Stromal cell of bone marrow (primary cell): ENCODE results near the gene BABAM1.
A peak's percentile ranks its signal among the peaks of the same experiment; 100 is the strongest.

ENCODE experiments used
- DNase-seq: peaks from one replicate; pipeline ENCODE4 v3.0.0-alpha.2; 2012; ENCODE audit warnings: low read depth

Gene BABAM1

DNA sequence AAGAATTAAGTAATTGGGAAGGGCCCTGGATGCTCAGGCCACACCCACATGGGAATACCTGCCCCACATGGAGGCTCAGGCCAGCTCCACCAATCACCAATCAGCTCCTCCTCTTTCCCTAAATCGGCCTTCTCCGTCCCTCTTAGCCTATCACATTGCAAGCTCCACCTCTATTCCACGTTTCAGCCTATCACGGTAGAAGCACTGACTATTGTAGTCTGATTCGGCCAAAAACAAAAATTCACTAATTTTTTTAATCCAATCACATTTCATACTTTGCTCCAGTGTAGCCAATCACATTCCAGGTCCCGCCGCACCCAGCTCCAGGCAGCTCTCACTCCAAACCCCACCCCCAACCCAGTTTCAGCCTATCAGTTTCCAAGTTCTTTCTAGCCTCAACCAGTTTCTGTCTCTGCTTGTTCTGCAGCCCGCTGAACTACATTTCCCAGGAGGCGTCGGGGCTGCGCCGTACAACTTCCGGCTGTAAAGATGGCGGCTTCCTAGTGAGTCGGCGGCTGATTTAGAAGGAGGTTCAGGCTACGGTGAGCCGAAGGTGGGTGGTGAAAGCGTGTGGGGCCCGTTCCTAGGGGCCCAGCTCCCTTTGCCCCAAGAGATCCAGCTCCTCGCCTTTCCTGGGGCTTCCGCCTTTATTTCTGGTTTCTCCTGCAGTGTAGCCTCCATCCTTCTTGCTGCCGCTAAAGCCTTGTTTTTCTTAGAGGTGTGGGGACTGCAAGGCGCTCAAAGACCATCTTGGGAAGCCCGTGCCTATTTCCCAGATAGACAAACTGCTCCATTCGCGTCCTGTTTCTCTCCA is at the start of gene BABAM1:
Gene BABAM1 (plus strand): TSS at position 469 of the 814 bp plus-strand sequence. CDS start 1,364 bp downstream, outside the sequence.
- peak; percentile 99 for DNase-seq

DNA sequence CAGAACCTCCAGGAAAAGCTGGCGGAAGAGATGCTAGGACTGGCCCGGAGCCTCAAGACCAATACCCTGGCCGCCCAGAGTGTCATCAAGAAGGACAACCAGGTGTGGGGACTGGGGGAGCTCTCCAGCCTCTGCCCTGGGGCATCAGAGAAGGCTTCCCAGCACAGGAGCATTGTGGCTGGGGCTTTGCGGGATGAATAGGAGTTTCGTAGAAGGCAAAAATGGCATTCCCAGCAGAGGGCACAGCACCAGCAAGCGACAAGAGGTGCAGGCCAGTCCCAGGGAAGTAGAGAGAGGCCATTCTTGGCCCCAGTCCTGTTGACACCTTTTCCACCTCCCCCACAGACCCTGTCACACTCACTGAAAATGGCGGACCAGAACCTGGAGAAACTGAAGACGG is 48.0 kb upstream of the BABAM1 start:
- DNase-seq, result no peak

DNA sequence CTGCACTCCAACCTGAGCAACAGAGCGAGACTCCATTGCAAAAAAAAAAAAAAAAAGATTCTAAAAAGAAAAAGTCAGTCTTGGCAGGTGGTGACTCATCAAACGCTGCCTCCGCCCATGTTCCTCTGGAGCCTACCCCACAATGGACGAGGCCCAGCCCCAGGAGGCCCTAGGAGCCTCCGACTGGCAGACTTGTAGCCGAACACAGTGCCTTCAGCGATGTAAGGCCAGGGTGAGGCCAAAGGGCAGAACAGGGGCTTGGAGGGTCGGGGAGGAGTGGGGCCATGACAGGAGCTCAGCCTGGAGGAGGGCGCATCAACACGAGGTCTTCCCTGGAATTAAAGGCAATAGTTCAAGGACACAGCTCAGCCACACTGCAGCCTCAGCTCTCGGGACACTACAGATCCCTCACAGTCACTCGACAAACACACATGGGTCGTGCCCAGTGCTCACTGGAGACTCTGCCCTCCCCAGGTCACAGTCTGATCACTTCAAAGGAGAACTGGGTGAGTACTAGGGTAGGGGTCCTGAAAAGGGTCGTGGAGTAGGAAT is 47.0 kb upstream of the BABAM1 start:
- peak; percentile 66 for DNase-seq

DNA sequence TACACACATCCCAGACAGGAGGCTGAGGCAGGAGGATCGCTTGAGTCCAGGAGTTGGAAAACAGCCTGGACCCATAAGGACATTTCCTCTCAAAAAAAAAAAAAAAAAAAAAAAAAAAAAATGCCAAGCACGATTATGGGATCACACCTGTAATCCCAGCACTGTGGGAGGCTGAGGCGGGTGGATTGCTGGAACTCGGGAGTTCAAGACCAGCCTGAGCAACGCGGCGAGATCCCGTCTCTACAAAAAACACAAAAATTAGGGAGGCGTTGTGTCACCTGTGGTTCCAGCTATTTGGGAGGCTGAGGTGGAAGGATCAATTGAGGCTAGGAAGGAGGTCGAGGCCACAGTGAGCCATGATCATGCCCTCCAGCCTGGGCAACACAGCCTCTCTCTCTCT is 42.2 kb upstream of the BABAM1 start:
- DNase-seq, result no peak

DNA sequence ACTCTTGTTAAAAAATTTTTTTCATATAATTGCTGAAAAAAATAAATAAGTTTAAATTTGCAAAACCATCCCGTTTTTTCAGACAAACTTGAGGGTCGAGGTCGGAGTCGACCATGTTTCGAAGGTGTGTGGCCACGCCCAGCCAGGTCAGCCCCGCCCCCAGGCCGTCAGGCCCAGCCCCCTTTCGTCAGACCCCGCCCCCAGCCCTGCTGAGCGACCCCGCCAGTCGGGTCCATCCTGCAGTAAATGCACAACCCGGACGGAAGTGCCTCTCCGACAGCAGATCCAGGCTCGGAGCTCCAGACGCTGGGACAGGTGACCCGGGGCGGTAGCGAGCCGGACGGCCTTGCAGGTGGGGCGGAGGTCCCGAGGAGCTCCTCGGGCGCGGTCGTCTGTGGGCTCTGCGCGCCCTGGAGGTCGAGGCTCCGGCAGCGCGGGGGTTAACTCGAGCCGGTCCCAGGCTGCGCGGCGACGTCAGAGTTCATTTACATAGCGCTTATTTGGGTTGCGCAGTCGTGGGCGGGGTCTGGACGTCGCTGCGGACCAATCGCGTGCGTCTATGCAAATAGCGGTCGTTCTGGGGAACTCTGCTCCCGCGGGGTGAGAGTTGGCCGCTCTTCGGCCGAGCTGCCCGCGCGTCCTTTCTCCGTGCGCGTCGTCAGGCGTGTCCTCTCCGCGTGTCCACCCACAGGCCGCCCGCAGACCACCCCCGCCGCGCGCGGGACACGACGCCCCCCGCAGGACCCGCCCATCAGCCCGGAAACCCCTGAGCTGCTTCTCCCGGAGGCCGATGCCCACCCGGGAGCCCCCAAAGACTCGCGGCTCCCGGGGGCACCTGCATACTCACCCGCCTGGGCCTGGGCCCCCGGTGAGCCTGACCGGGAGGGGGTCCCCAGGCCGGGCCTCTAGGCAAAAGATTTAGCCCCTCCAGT is 41.0 kb upstream of the BABAM1 start, which contains the start of gene OCEL1:
Gene OCEL1 (plus strand): TSS at position 225 of the 932 bp plus-strand sequence. CDS start 22 bp downstream, at position 247.
- DNase-seq, result peak; percentile 96

DNA sequence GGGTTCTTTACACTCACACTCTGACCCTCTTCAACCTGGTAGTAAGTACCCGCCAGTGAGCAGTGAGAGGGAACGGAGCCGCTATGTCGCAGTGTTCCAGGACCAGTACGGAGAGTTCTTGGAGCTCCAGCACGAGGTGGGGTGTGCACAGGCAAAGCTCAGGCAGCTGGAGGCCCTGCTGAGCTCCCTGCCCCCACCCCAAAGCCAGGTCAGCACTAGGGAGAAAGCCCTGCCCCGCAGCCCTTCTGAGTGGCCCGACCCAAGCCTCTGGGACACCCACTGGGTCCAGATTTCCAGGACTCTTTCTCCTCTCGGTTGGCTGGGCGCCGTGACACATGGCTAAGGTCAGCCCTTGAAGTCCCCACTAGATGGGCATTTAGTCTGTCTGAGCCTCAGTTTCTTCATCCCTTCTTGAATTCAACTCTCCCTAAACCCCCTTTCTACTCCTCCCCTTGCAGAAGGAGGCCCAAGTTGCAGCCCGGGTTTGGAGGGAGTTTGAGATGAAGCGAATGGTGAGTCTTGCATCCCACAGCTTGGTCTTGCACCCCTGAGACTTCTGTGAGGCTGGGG is 39.4 kb upstream of the BABAM1 start:
- DNase-seq, result no peak

DNA sequence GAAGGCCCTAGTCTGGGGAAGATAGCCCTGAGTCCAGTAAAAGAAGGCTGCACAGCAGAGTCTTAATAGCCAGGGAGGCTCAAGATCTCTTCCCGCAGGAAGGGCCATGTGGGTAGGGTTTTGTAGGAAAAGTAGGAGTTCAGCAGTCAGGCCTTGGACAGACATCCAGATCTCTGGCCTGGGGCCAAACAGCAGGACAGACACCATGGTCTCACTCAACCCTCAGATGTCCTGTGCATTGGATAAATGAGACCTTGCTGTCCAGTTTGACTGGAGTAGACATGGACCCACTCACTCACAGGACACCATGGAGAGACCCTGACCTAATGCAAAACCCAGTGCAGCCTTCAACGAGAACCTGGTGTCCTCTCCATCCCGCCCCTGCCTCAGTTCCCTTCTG is 37.4 kb upstream of the BABAM1 start:
- DNase-seq, result no peak

DNA sequence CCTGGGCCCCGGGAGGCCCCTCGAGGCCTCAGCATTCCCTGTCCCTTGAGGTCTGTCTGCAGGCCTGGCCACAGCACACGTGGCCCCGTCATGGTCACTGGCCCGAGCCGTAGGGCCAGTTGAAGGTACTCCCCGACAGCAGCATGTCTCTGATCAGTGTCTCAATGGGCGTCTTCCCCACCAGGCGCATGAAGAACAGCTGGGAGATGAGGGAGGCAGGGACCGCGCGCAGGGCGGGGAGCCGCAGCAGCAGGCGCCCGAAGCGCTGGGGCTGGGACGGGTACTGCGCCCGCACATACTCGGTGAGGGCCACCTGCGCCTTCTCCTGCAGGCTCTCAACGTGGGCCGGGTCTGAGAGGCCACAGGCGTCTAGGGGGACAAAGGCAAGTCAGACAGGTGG is 35.0 kb upstream of the BABAM1 start:
- DNase-seq, result no peak

DNA sequence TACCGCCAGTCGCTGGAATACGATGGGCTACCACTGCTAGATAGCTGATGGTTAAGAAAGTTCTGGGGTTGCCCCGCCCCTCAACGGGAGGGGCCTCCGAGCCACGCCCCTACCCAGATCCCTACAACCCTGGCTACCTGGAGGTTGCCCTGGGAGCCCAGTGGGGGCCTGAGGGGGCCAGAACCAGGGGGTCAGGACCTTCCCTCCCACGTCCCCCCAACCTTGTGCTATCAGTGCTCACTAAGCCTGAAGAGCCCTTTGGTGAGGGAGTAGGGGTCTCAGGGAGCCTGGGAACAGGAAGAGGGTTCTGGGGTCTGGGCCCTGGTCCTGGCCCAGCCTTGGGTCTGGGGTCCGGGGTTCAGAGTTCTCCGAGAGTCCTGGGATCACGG is 32.3 kb upstream of the BABAM1 start:
- DNase-seq, result no peak

DNA sequence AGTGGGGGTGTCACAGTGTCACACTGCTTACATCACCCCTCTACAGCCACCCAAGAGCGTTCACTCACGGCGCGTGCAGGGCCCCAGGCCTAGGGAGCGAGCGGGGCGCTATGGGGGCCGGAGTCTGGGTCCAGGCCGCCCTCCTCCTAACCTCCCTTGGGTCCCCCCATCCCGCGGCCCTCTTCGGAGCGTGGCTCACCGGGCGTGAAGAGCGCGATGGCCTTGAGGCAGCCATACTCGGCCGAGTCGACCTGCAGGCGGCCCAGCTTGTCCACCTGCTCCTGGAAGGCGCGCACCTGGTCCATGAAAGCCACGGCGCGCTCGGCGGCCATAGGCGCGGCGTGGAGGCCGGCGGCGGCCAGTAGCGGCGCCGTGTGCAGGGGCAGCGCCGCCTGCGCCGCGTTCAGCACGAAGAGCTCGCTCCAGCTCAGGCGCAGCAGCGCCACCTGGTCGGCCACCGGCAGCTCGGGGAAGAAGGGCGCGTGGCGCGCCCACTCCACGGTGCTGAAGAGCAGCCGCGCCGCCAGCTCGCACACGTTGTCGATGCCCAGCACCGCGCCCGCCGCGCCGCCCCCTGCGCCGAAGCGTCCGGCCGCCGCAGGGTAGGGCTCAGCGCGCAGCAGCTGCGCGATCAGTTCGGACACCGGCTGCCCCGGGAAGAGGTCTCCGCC is 31.8 kb upstream of the BABAM1 start:
- DNase-seq, result peak; percentile 41

DNA sequence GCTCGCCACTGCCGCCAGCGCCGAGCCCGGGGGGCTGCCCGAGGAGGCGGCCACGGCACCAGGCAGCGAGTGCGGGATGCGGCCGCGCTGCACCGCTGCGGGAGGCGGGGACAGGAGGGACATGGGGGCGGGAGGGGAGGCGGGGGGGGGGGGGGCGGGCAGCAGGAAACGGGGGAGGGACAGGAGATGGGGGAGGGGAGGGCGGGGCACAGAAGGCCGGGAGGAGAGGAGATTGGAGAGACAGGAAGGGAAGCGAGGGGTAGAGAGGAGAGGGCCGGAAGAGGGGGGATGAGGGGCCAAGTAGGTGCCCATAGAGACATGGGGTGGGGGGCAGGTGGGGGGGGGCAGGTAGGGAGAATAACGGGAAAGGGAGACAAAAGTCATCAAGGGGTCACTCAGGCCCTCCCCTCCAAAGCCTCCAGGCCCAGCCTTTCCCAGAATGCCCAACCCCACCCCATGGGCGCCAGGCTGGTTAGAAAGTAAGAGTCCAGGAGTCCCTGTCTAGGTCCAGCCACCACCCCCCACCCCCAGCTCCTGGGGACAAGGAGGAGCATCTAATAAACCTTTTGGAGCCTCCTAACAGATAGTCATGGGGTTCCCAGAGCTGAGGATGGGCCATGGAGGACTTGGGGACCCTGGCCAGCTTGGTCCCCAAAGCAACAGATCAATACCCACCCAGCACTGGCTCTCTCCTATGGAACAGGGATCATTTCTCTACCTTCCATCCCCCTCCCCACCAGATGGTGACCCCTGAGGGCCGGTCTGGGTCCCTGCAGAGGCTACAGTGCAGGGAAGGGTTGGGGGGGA is 31.1 kb upstream of the BABAM1 start:
- no peak for DNase-seq

DNA sequence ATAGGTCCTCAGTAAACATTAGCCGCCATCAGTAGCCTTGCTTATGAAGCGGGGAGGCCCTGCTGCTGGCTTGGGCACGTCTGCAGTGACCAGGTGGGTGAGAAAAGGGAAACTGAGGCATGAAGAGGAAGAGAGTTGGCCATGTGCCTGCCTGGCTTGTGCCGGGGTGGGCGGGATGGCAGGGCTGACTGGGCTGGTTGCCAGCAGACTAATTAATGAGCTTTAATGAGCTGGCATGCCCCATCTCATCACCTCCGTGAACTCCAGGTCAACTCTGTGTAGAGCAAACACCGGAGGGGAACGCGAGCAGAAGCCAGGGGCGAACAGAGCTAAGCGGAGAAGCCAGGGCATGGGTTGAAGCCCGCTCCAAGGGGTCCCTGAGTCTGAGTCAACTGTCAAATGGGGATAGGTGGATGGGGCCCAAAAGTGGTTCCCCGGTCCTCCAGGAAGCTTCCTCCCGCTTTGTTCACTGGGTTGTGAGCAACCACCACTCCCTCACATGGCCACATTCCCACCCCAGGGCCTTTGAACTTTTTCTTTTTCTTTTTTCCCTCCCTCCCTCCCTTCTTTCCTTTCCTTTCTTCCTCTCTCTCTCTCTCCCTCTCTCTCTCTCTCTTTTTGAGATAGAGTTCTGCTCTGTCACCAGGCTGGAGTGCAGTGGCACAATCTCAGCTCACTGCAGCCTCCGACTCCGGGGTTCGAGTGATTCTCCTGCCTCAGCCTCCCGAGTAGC is 30.3 kb upstream of the BABAM1 start:
- DNase-seq, result no peak

DNA sequence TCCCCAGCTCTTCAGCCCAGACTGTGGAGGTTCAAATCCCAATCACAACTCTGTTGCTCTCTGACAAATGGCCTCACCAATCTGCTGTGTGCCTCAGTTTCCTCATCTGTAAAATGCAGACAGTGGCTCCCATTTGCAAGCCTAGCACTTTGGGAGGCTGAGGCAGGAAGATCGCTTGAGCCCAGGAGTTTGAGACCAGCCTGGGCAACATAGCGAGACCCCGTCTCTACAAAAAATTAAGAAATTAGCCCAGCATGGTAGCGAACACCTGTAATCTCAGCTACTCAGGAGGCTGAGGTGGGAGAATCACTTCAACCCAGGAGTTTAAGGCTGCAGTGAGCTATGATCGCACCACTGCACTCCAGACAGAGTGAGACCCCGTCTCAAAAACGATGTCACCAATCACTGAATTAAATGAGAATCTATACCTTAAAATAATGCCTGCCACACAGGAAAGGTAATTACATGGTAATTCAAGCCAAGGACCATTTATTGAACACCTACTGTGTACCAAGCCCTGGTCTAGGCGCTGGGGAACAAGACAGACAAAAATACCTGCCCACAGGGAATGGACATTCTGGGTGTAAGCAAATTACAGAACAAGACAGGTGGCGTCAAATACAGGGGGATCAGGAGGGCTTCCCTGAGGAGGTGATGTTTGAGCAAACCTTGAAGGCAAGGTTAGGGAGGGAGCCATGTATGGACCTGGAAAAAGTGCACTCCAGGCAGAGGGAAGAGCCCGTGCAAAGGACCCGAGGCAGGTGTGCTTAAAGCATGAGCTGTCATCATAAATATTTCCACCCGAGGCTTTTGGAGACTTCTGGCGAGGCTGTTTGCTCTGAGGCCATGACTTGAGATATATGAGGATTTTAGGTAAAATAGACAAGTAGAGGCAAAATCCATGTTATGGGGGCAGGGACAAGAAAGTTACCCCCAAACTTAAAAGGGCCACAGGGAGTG is 29.2 kb upstream of the BABAM1 start:
- no peak for DNase-seq

DNA sequence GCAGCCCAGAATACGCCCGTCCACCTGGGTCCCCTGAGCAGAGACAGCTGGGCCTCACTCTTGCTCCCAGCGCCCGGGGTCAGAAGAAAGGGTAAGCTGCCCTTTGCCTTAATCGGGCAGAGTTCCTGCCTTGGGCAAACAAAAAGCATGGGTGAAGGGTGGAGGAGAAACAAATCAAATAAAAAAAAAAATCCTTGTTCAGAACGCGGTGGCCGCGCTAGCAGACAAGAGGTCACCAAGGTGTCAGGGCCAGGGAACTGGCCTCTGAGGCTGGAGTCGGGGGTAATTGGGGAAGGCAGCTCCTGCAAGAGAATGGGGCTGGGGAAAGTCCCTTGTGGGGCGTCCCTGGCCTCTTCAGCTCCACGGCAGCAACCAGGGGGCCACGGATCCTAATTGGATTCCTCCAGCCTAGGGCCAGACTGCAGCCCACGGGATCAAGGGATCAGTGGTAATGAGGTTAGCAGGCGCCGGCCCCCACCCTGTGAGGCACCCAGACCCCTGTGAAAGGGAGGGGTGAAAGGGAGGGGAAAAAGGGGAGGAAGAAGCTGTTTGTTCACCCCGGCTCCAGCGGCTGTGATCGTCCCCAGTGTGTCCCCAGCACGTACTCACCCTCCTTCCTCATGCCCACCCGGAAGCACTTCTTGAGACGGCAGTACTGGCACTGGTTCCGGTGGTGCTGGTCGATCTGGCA is 27.0 kb upstream of the BABAM1 start:
- no peak for DNase-seq

DNA sequence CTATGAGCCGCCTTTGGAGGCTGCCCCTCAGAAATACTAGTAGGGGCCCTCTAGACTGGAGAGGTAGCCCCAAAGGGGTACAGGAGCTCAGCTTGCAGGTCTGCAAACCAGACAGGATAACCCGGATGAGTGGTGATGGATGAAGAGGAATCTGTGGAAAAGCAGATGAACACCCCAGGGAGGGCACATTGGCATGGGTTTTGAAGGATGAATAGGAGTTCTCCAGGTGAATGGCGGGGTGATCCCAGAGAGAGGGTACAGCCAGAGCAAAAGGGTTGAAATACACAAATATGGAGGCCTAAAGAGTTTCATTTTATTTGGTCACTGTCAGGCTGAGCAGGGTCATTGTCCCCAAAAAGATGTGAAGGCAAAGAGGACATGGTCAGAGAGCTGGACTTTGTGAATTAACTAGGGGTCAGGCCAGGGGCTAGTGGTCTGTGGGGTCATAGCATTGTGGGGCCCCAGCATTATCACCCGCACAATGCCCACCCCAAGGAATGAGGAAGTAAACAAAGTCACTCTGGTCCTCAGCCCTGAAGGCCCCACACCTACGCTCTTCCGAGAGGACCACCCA is 26.3 kb upstream of the BABAM1 start:
- no peak for DNase-seq

DNA sequence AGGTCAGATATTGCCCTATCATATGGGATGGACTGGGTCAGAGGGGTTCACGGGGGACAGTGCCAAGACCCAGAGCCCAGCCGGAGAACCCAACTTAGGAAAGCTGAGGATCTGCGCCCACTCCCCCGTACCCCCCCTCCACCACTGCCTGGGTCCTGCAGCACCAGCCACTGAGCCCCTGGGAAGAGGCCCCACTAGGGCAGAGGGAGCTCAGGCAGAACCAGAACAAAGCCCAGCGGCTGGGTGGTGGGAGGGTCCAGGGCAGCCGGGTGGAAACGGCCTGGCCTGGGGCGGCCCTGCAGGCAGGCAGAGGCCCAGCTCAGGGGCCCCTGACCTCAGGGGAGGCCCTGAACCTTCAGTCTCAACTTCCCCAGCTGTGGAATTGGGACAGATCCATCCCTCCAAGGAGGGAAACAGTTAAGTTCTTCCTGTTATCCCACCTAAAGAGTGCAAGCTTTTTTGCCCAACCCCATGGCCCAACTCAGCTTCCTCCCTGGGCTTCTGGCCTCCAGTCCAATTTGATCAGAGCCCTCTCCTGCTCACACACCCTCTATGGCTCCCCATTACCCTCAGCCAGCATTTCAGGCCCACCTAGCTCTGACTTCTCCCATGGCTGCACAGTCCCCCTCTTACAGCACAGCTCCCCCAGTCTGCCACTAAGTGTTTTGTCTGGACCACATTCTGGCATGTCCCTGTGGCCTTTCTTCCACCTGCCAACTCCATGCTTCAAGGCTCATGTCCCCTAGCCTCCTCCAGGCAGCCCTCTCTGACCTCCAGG is 24.6 kb upstream of the BABAM1 start:
- no peak for DNase-seq

DNA sequence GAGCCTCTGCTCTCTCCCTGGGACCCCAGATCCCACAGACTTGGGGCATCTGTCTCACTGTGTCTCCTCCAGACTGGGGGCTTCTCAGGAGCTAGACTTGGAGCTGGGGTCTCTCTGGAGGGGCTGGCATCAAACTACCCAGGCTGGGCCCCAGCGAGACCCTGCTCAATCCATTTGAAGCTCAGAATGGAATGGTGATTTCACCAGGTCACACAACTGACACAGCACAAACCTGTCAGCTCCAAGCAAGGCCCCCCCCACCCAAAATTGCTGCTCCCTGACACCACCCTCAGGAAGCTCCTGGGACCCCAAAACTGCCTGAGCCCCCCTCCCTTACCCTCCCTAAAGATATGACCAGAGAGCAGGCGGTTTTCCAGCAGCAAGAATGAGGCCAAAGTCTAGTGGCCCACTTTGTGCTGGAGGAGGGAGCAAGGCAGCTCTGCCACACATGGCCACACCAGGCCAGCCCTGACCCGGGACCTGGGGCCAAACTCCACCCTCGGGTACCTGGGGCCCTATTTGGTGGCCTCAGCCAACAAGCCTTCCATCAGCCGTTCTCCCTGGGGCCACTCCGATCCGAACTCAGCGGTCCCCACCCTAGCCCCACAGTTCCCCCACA is 23.9 kb upstream of the BABAM1 start:
- no peak for DNase-seq
